ENCODE measurements around the gene PAQR4.

PAQR4 gene

DNA sequence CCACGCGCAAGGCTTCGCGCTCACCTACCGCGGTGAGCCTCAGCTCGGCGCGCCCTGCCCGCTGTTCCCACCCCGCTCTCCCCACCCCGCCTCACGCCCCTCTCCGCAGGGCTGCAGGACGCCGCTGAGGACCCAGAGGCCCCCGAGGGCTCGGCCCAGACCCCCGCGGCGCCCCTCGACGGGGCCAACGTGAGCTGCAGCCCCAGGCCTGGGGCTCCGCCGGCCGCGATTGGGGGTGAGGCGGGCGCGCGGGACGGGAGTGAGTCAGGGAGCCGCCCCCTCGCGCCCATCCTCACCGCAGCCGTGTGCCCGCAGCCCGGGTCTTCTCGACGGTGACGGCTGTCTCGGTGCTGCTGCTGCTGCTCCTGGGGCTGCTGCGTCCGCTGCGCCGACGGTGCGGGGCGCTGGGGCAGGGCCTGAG, 1.9 kb upstream of the PAQR4 start:
- TF ChIP-seq CEBPB (IDR thresholded peaks at IDR 0.05) (no peak), NFIC (IDR thresholded peaks at IDR 0.05) (no peak), EGR1 (IDR thresholded peaks at IDR 0.05) (no peak)

DNA sequence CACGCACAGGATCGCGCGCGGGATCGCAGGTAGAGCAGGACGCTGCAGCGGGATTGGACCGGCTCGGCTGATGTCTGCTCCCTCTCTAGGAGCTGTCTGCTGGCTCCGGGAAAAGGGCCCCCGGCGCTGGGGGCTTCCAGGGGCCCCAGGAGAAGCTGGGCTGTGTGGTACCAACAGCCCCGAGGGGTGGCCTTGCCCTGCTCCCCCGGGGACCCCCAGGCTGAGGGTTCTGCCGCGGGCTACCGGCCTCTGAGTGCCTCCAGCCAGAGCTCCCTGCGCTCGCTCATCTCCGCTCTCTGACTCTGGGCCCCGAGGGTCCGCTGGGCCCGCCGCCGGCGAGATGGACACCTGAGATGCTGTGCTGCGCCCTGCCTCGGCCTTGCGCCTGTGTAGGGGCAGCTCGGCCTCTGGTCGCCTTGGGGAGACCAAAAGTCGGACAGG, 1.4 kb upstream of the PAQR4 start:
- TF ChIP-seq, protein P1, sequence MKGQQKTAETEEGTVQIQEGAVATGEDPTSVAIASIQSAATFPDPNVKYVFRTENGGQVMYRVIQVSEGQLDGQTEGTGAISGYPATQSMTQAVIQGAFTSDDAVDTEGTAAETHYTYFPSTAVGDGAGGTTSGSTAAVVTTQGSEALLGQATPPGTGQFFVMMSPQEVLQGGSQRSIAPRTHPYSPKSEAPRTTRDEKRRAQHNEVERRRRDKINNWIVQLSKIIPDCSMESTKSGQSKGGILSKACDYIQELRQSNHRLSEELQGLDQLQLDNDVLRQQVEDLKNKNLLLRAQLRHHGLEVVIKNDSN (IDR thresholded peaks at IDR 0.05) = no peak
- TF ChIP-seq ZBTB7A (IDR thresholded peaks at IDR 0.05; ENCODE audit: low read depth) (no peak), REST (IDR thresholded peaks at IDR 0.05; ENCODE audit: low read depth) (no peak), CREB1 (IDR thresholded peaks at IDR 0.05; ENCODE audit: low read depth) (no peak)

DNA sequence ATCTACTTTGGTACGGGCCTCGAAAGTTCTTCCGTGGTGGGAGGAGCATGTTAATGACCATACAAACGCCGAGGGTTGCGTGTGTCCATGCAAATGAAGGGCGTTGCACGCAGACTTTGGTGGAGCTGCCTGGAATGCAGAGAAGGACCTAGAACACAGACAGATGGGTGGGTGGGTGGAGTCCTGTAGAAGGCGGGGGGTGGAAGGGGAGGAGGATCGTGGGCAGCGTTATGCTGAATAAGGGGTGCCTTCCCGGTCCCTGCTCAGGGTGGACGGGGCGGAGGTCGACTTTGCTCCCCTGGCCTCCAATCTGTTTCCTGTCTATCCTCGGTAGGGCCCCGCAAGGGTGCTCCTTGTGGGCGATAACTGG, 795 bp upstream of the PAQR4 start:
- TF ChIP-seq, protein P1 (IDR thresholded peaks at IDR 0.05) = no peak
- peak; percentile 66 for TF ChIP-seq TEAD4 (IDR thresholded peaks at IDR 0.05)

DNA sequence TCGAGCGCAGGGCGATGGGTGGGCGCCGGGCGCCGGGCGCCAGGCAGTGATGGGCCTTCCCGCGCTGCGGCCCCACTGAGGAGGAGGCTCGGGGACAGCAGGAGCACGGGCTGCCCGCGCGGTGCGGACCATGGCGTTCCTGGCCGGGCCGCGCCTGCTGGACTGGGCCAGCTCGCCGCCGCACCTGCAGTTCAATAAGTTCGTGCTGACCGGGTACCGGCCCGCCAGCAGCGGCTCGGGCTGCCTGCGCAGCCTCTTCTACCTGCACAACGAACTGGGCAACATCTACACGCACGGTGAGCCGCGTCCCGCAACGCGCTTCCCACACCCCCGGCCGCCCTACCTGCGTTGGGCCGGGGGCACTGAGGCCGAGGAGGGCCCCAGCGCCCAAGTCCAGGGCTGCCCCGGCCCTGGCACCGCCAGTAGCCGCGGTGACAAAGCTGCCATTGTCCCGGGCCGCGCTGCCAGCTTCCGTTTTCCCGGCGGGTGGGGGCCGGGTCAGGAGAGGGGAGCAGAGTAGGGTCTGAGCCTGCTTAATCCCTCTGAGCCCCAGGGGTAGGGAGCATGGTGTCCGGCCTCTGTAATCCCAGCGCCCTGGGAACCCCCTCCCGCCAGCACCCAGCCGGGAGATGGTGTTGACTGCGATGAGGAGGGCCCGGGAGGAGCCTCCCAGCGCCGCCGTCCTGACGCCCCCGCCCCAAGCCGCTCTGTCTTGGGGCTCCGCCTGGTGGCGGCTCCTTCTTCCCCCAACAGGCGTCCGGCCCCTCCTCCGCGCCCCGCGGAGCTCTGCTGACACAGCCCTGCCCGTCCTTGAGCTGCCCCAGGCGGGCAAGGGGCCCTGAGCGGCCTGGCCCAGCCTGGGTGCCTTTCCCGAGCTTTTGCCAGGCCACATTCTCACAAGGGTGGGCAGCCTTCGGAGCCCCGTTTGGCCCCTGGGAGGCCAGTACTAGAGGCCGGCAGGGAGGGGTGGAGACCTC, 685 bp downstream of the PAQR4 start:
- TF ChIP-seq TAF1 (IDR thresholded peaks at IDR 0.05; ENCODE audit: low read depth) (no peak; the same call in 1 of the 2 replicates), TEAD4 (IDR thresholded peaks at IDR 0.05) (no peak), ZBTB7A (IDR thresholded peaks at IDR 0.05; ENCODE audit: low read depth) (peak; percentile 84), EP300 (IDR thresholded peaks at IDR 0.05; ENCODE audit: borderline replicate concordance) (no peak; the same call in 1 of the 2 replicates), REST (IDR thresholded peaks at IDR 0.05; ENCODE audit: low read depth) (no peak), EGR1 (IDR thresholded peaks at IDR 0.05) (peak; percentile 52; the same call in 1 of the 2 replicates), CREB1 (IDR thresholded peaks at IDR 0.05; ENCODE audit: low read depth) (0 out of 2 replicates have a peak, but pooled peaks have one; percentile 14), RAD21 (IDR thresholded peaks at IDR 0.05; ENCODE audit: low read depth) (peak; percentile 6; the same call in 1 of the 2 replicates), YY1 (IDR thresholded peaks at IDR 0.05; ENCODE audit: low read depth) (no peak), FOXM1 (IDR thresholded peaks at IDR 0.05; ENCODE audit: borderline replicate concordance, low read depth) (no peak)
- TF ChIP-seq, protein P1 (IDR thresholded peaks at IDR 0.05) = no peak
- TF ChIP-seq, protein P2, sequence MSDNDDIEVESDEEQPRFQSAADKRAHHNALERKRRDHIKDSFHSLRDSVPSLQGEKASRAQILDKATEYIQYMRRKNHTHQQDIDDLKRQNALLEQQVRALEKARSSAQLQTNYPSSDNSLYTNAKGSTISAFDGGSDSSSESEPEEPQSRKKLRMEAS (IDR thresholded peaks at IDR 0.05) = no peak

GRCh38 chr16:2970563-2970962, 1.4 kb downstream of the PAQR4 start:
- no peak for TF ChIP-seq CREB1 (IDR thresholded peaks at IDR 0.05; ENCODE audit: low read depth)
- TF ChIP-seq, protein P2 (IDR thresholded peaks at IDR 0.05) = no peak
- TF ChIP-seq FOXM1 (IDR thresholded peaks at IDR 0.05; ENCODE audit: borderline replicate concordance, low read depth) = no peak
- TF ChIP-seq TCF12 (IDR thresholded peaks at IDR 0.05; ENCODE audit: low read depth) = no peak
- TF ChIP-seq TEAD4 (IDR thresholded peaks at IDR 0.05) = no peak
- no peak; the same call in 1 of the 2 replicates for TF ChIP-seq ZBTB7A (IDR thresholded peaks at IDR 0.05; ENCODE audit: low read depth)
- no peak for TF ChIP-seq REST (IDR thresholded peaks at IDR 0.05; ENCODE audit: low read depth)
- TF ChIP-seq, protein P1 (IDR thresholded peaks at IDR 0.05) = no peak
- no peak for TF ChIP-seq YY1 (IDR thresholded peaks at IDR 0.05; ENCODE audit: low read depth)
- no peak for TF ChIP-seq RAD21 (IDR thresholded peaks at IDR 0.05; ENCODE audit: low read depth)
- TF ChIP-seq EGR1 (IDR thresholded peaks at IDR 0.05) = no peak
- no peak for TF ChIP-seq NFIC (IDR thresholded peaks at IDR 0.05)
- TF ChIP-seq TAF1 (IDR thresholded peaks at IDR 0.05; ENCODE audit: low read depth) = no peak
- no peak for TF ChIP-seq EP300 (IDR thresholded peaks at IDR 0.05; ENCODE audit: borderline replicate concordance)
